Smooth muscle cell of the brain vasculature (primary cell): ENCODE measurements around the gene LAMC2.
"Not testable (repeated sequence)": the region's sequence is repeated elsewhere in the genome, so short reads cannot be mapped to it uniquely, and the experiment has no call there.

Experiments
- DNase-seq: peaks from one replicate; pipeline ENCODE4 v3.0.0-alpha.2; 2012; ENCODE audit warnings: low read depth, low spot score

The LAMC2 gene

DNA sequence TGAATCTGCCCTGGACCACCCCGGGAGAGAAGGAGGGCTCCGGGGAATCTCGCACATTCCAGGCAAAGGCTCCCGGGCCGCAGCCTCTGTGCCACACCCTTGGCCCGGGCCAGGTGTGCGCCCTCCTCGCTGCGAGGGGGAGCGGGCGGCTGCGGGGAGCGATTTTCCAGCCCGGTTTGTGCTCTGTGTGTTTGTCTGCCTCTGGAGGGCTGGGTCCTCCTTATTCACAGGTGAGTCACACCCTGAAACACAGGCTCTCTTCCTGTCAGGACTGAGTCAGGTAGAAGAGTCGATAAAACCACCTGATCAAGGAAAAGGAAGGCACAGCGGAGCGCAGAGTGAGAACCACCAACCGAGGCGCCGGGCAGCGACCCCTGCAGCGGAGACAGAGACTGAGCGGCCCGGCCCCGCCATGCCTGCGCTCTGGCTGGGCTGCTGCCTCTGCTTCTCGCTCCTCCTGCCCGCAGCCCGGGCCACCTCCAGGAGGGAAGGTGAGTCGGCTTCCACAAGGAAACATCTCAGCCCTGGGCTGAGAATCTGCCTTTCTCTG is at the start of gene LAMC2:
Gene LAMC2 (plus strand): TSS at position 324 of the 550 bp plus-strand sequence. CDS start 89 bp downstream, at position 413.
- DNase-seq, result no peak

DNA sequence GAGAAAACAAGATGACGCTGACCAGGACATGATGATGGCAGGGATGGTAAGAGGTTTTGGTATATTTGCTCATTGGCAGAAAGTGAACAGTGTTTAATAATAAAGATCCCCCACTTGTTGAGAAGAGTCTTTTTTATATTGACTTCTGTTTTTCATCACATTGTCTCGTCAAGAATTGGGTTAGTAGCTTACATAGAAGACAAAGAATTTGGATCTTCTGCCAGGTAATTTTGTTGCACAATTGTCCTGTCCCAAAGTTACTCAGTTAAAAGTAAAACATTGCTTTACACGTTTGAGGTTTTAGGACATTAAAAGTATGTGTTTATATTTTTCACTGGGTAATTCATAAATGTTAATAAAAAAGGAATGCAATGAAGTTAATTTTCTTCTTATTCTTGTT is 48.3 kb upstream of the LAMC2 start:
- DNase-seq, result no peak

DNA sequence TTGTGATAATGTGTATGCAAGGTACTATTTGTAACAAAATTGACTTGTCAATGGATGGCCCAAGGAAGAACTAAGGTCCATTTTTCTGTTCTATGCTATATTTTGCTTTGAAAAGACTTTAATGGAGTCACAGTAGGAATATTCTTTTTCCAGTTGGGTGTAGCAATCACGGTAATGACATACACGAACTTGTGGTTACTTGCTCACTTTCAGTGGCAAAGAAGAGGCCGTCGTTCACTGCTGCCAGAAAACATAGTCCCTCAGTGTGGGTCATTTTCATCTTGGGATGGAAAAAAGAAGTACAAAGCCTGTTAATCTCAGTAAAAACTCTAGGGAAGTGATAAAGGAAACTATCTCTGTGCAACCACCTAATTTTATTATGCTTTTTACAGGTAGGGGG is 47.8 kb upstream of the LAMC2 start:
- DNase-seq, result no peak

DNA sequence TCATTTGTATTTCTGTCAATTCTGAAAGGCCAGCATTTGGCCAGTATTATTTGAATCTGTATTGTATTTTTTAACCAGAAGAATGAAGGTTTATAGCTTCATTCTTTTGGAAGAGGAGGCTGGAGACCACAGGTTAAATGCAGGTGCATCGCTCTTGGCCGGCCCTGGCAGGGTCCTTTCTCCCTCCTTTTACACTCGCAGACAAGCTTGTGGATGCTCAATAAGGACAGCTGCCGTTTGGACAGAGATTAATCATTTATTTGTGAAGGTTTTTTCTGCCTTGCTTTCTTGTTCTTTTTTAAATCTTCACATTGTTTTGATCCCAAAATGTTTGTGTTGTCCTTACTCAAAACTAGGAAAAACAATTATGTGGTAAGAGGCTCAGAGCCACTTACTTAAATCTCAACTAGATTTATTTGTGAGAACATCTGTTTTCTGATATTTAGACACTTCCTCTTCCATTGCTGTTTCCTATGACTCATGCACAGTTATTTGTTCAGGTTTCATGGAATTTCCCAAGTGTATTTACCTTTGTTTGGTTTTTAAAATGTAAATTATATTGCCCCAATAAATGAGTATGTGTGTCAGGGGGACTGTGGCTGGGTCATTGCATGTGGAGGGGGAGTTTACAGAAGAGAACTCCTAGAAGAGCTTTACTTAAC is 46.7 kb upstream of the LAMC2 start:
- no peak for DNase-seq

DNA sequence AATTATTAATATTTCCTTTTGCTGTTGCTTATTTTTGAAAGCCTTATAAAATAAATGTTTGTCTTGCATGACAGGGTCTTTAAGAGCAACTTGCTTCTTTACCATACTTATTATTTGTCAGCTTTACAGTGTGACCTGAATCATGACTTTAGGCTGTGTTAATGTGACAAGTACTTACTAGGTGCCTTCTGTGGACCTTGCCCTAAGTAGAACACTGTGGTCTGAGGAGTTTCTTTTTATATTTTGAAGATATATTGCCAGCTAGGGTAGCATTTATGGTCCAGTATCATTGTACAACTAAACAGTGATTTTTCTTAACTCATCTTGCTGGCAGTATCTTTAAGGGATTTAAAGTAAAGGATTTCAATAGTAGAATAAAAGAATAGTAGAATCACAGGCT is 45.4 kb upstream of the LAMC2 start:
- DNase-seq, result no peak

DNA sequence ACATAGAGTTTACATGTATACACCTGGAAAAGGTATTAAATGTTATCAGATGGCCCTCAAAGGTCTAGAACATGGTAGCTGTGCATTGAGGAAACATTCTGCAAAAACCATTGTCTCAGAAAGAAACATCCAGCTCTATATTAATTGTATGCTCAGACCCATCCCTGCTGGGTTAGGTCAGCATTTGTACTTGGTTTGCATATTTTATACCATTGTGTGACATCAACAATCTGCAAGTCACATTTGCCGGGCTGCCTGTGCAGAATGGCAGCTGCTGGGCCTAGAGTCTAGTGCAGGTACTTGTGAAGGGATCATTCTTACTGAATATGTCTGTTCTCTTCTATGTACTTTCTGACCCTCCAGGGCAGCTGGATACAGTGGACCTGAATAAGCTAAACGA is 43.9 kb upstream of the LAMC2 start:
- DNase-seq, result no peak

DNA sequence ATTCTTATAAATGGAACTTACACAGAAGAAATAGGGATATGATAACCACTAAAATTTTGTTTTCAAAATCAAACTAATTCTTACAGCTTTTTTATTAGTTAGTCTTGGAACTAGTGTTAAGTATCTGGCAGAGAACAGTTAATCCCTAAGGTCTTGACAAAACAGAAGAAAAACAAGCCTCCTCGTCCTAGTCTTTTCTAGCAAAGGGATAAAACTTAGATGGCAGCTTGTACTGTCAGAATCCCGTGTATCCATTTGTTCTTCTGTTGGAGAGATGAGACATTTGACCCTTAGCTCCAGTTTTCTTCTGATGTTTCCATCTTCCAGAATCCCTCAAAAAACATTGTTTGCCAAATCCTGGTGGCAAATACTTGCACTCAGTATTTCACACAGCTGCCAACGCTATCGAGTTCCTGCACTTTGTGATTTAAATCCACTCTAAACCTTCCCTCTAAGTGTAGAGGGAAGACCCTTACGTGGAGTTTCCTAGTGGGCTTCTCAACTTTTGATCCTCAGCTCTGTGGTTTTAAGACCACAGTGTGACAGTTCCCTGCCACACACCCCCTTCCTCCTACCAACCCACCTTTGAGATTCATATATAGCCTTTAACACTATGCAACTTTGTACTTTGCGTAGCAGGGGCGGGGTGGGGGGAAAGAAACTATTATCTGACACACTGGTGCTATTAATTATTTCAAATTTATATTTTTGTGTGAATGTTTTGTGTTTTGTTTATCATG is 42.3 kb upstream of the LAMC2 start:
- DNase-seq, result no peak

DNA sequence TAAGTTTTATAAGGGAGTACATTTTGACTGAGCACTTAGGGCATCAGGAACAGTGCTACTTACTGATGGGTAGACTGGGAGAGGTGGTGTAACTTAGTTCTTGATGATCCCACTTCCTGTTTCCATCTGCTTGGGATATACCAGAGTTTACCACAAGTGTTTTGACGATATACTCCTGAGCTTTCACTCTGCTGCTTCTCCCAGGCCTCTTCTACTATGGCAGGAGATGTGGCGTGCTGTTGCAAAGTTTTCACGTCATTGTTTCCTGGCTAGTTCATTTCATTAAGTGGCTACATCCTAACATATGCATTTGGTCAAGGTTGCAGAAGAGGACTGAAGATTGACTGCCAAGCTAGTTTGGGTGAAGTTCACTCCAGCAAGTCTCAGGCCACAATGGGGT is 41.3 kb upstream of the LAMC2 start:
- DNase-seq, result no peak

DNA sequence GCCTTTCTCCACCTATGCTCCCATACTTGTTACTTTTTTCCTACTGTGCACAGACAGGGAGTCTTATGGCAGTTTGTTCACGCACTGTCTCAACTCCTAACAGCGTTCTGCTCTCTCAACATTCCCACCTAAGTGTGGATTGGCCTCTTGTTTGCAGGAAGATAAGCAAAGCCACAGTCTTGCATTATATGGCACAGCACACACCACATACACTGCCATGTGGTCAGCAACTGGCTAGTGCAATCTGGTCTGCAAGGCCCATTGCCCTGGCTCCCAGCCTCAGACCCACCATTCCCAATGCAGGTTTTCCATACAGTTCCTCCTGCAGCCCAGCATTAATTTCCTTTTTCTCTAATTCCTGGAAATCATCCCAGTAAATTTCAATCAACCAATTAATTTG is 38.3 kb upstream of the LAMC2 start:
- DNase-seq, result no peak

DNA sequence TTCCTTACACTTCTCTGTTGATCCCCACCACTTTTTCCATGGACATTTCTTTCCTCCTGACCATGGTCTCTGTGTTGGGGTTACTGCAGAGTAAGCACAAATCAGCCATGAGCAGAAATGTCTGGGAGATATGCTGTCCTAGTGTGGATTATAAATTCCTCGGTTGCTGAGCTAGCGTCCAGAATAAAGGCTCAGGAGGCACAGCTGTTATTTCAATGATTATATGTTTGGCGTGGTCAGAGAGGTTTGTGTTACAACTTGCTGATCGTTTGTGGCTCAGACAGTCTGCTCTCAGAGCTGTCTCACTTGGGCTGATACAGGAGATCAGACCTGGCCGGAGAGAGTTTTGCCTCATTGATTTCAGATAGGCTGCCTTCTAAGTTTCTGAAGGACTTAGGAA is 37.5 kb upstream of the LAMC2 start:
- DNase-seq, result no peak

DNA sequence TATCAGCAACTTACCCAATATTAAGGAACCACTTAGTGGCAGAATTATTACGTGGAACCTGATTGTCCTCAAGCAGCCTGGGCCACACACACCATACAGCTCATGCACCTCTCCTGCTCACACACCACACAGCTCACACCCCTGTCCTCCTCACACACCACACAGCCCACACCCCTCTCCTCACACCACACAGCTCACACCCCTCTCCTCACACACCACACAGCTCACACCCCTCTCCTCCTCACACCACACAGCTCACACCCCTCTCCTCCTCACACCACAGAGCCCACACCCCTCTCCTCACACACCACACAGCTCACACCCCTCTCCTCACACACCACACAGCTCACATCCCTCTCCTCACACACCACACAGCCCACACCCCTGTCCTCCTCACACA is 36.8 kb upstream of the LAMC2 start:
- DNase-seq, result no peak

DNA sequence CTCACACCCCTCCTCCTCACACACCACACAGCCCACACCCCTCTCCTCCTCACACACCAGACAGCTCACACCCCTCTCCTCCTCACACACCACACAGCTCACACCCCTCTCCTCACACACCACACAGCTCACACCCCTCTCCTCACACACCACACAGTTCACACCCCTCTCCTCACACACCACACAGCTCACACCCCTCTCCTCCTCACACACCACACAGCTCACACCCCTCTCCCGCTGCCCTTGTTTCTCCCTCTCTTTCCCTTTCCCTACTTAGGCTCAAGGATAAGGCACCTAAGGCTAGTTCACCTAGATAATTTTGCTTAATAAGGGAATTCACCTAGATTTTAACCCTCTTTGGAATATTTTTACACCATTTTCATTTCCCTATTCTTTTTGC is 36.0 kb upstream of the LAMC2 start:
- DNase-seq, result not testable (repeated sequence)

DNA sequence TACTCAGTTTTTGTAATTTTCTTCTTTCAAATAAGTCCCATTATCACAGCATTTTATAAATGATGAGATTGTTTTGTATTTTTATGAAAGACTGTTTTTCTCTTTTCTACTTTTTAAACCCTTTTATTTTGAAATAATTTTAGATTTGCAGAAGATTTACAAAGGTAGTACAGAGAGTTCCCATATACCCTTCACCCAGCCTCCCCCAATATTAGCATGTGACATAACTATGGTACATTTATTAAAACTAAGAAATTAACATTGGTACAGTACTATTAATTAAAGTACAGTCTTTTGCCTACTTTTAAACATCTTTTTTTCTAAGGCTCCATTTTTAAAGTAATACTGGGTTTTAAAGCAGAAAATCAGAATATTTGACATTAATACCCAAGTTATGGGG is 35.6 kb upstream of the LAMC2 start:
- DNase-seq, result no peak

DNA sequence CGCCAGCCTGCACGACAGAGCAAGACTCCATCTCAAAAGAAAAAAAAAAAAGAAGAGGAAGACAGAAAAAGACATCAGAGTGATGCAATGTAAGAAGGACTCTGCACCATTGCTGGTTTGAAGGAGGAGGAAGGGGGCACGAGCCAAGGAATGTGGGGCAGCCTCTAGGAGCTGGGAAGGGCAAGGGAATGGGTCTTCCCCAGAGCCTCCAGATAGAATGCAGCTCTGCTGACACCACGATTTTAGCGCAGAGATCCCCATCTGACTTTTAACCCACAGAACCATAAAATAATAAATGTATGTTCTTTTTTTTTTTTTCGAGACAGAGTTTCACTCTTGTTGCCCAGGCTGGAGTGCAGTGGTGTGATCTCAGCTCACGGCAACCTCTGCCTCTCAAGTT is 33.9 kb upstream of the LAMC2 start:
- no peak for DNase-seq

DNA sequence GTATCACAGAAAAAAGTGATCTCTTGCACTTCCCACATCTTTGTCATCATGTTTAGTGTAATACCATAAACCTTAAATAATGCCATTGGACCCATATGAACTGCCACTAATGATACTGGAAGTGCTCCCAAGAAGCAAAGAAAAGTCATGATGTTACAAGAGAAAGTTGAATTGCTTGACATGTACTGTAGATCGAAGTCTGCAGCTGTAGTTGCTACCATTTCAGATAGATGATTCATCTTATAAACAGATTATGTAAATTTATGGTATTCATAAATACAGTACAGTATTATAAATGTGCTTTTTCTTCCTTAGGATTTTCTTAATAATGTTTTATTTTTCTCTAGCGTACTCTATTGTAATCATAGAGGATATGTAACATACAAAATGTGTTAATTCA is 30.1 kb upstream of the LAMC2 start:
- no peak for DNase-seq

DNA sequence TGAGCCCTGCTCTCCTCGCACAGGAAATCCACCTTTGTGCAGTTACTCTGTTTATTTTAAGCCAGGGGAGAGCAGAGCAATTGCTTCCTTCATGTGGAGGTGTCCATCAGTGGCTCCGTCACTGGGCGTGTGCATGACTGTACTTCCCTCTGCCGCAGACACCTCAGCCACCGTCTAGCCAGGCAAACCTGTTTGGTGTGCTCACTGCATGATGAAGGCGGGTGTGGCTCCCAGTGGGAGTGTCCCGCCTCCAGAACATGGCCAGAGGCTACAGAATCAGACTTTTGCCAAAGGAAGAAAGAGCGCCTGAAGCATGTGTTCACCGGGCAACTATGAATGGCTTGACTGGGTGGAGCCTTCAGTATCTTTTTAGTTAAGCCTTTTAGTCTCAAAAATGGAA is 26.1 kb upstream of the LAMC2 start:
- no peak for DNase-seq

DNA sequence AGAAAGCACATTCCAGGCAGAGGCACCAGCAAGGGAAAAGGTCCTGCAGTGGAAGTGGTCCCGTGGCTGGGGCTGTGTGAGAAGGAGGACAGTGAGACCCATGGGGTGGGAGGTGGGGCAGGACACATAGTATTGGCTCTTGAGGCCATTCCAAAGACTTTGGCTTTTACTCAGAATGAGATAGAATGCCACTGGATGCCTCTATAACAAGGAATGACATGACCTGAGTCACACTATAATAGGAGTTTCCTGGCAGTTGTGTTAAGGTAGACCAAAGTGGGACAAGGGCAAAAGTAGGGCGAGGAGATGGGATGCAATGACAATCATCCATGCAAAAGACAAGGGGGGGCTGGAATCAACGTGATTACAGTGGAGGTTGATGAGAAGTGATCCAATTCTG is 24.7 kb upstream of the LAMC2 start:
- no peak for DNase-seq

DNA sequence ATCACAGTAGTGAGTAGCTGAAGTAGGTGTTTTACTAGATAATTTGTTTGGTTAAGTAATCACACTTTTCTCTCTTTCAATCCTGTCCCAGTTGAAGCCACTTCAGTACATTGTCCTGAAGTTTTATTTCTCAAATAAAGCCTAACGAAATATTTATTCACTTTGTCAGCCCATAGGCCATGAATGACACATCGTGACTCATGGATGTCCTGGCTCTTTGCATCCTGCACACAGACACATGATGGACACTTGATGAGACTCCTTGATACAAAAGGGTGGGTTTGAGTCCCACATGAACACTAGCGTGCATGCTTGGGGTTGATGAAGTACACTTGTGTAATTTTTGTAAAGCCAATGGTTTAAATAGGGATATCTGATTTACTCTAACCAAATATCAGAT is 22.7 kb upstream of the LAMC2 start:
- DNase-seq, result no peak

DNA sequence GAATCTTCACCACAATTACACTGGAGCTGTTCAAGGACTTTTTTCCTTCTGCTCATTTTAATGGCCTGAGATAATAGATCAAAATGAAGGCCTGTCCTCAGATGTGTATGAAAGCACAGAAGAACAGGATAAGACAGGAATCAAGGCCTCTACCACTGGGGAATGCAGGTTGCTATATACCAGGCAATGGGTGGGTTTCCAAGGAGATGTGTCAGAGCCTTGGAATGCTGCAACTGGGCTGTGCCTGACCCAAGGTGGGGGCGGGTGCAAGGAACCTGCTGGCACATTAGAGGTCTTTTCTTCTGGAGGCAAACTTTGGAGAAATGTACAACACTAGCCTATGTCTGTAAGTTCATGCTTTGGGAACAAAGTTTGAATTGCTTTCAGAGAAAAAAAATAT is 21.7 kb upstream of the LAMC2 start:
- no peak for DNase-seq

DNA sequence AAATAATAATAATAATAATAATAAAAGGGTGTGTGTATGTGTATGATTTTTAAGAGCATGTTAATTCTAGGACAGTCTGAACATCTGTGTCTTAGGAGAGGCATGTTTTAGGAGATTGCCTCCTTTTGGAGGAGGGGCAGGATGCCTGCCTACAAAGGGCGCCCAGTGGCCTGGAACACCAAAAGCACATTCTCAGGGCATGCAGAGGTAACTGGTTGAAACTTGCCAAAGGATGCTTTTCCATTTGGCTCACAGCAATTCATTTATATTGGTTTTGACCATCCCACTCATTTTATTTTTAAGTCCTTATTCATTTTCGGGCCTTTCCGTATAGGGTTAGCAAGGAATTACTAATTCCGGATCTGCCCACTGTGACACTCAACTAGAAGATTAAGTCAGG is 21.1 kb upstream of the LAMC2 start:
- DNase-seq, result no peak

DNA sequence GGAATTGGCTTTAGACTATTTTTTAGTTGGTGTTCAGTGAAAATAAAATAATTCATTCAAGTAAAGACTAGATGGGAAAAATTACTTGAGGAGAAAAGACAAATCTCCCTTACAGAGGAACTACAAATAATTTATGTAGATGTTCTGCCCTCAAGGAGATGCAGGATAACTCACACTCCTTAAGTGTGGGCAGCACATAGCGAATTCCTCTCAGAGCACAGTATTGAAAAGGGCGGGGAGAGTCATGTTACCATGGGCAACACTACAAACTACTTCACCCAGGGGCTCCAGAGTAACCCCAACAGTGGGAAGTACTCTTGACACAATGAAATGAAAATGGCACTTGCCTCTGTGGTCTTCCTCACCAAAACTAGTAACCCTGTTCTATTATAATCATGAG is 20.6 kb upstream of the LAMC2 start:
- no peak for DNase-seq

DNA sequence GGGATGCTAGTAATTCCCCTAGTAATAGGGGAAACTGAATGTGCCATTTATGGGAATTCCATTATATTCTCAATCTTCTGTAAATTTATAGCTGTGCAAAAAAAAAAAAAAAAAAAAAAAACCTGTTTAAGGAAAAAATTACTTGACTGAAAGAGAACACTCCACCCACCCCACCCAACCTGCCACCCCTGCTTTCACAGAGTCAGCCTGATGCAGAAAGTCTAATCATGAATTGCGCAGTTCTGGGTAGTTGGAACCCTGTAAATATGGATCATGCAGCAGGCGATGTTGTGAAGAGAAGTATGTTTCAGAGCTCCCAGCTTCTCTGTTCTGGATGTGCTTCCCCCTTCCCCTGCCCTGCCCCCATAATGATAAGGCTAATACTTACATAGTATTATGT is 19.6 kb upstream of the LAMC2 start:
- no peak for DNase-seq

DNA sequence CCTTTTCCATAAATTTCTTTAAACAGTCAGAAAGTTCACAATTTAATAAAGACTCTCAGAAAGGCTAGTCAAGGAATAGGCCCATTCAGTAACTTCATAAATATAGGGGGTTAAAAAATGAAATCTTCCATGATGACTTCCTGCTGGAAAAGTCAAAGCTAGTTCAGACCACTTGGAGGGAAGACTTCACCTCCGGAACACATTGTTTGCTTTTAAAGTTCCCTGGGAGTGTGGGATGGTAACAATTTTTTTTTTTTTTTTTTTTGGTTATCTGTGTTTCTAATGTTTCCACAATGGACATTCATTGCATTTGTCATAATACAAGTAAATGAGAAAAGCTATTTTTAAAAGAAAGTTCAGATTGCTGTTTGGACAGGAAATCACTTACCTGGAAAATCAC is 18.4 kb upstream of the LAMC2 start:
- no peak for DNase-seq
